ENCODE results near the gene IPO4. TPM values are rescaled to one million over a fixed set of nuclear protein-coding genes. Genes with fewer than 3 reads are reported as not detected.
A peak's percentile ranks its signal among the peaks of the same experiment; 100 is the strongest.

The IPO4 gene
- total and polyA plus RNA-seq, 2 of the 13 experiments (the other 11 are each of a cell fraction or from before 2014, with no cell fraction given) = 39.0 to 179 TPM

DNA sequence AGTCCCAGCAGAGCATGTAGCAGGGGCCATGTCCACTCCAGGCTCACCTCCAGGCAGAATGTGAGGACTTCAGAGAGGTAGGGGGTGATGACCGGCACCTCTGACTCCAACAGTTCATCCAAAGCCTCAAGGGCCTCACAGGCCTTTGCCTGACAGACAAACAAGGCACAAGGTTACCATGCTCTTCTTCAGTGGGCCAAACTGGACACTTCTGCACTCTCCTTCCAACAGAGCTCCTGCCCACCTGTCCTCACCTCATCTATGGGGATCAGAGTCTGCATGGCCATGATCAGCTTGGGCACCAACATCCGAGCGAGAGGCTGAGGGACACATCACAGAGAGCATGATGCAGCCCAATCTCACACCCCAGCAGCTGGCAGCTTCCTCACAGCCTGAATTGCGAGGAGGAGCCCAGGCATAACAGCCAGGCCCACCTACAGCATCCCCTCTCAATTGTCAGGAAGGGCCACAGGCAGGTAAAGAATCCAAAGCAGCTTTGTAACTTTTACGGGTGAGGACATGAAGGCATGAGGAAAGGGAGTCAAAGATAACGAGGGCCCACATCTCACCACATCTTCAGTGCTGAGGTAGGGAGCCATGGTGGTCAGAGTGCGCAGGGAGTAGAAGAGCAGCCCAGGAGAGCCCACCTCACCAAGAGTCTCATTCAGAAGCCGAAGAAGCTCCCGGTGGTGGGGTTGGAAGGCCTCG is 1.6 kb downstream of the IPO4 start (continued):
- TF ChIP-seq, protein P1, sequence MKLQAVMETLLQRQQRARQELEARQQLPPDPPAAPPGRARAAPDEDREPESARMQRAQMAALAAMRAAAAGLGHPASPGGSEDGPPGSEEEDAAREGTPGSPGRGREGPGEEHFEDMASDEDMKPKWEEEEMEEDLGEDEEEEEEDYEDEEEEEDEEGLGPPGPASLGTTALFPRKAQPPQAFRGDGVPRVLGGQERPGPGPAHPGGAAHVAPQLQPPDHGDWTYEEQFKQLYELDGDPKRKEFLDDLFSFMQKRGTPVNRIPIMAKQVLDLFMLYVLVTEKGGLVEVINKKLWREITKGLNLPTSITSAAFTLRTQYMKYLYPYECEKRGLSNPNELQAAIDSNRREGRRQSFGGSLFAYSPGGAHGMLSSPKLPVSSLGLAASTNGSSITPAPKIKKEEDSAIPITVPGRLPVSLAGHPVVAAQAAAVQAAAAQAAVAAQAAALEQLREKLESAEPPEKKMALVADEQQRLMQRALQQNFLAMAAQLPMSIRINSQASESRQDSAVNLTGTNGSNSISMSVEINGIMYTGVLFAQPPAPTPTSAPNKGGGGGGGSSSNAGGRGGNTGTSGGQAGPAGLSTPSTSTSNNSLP (IDR thresholded peaks at IDR 0.05; ENCODE audit: low read depth, low read length) = no peak
- TF ChIP-seq BRD4 (CRISPR knock-in tag; IDR thresholded peaks at IDR 0.05) (peak; percentile 53; the same call in 1 of the 2 replicates), TSC22D2 (CRISPR knock-in tag; IDR thresholded peaks at IDR 0.05; ENCODE audit: borderline replicate concordance) (no peak), ZNF883 (CRISPR knock-in tag; IDR thresholded peaks at IDR 0.05; ENCODE audit: not compliant biosample characterization) (no peak), SP140L (CRISPR knock-in tag; IDR thresholded peaks at IDR 0.05; ENCODE audit: borderline replicate concordance) (no peak), ZNF615 (CRISPR knock-in tag; IDR thresholded peaks at IDR 0.05; ENCODE audit: borderline replicate concordance) (no peak), GABPA (IDR thresholded peaks at IDR 0.05; ENCODE audit: low read depth, low read length) (no peak), GABPA (CRISPR knock-in tag; IDR thresholded peaks at IDR 0.05; ENCODE audit: low read depth) (no peak), SP1 (IDR thresholded peaks at IDR 0.05) (no peak), SP1 (CRISPR knock-in tag; IDR thresholded peaks at IDR 0.05) (no peak), ZEB1 (IDR thresholded peaks at IDR 0.05; ENCODE audit: insufficient replicate concordance, low read depth) (no peak), NRL (CRISPR knock-in tag; IDR thresholded peaks at IDR 0.05; ENCODE audit: borderline replicate concordance) (peak; percentile 44; the same call in 1 of the 2 replicates), MAFF (IDR thresholded peaks at IDR 0.05; ENCODE audit: low read depth, low read length) (no peak), ISL2 (CRISPR knock-in tag; IDR thresholded peaks at IDR 0.05) (no peak), PHF8 (CRISPR knock-in tag; IDR thresholded peaks at IDR 0.05) (0 out of 2 replicates have a peak, but pooled peaks have one; percentile 11), ZNF780A (CRISPR knock-in tag; IDR thresholded peaks at IDR 0.05) (no peak), ZNF776 (CRISPR knock-in tag; IDR thresholded peaks at IDR 0.05) (peak; percentile 51; the same call in 1 of the 2 replicates)
- TF ChIP-seq, protein P2, sequence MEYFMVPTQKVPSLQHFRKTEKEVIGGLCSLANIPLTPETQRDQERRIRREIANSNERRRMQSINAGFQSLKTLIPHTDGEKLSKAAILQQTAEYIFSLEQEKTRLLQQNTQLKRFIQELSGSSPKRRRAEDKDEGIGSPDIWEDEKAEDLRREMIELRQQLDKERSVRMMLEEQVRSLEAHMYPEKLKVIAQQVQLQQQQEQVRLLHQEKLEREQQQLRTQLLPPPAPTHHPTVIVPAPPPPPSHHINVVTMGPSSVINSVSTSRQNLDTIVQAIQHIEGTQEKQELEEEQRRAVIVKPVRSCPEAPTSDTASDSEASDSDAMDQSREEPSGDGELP (IDR thresholded peaks at IDR 0.05; ENCODE audit: borderline replicate concordance, low read depth) = no peak
- TF ChIP-seq, protein P3, sequence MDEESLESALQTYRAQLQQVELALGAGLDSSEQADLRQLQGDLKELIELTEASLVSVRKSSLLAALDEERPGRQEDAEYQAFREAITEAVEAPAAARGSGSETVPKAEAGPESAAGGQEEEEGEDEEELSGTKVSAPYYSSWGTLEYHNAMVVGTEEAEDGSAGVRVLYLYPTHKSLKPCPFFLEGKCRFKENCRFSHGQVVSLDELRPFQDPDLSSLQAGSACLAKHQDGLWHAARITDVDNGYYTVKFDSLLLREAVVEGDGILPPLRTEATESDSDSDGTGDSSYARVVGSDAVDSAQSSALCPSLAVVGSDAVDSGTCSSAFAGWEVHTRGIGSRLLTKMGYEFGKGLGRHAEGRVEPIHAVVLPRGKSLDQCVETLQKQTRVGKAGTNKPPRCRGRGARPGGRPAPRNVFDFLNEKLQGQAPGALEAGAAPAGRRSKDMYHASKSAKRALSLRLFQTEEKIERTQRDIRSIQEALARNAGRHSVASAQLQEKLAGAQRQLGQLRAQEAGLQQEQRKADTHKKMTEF (CRISPR knock-in tag; IDR thresholded peaks at IDR 0.05) = no peak
- TF ChIP-seq, protein P4, sequence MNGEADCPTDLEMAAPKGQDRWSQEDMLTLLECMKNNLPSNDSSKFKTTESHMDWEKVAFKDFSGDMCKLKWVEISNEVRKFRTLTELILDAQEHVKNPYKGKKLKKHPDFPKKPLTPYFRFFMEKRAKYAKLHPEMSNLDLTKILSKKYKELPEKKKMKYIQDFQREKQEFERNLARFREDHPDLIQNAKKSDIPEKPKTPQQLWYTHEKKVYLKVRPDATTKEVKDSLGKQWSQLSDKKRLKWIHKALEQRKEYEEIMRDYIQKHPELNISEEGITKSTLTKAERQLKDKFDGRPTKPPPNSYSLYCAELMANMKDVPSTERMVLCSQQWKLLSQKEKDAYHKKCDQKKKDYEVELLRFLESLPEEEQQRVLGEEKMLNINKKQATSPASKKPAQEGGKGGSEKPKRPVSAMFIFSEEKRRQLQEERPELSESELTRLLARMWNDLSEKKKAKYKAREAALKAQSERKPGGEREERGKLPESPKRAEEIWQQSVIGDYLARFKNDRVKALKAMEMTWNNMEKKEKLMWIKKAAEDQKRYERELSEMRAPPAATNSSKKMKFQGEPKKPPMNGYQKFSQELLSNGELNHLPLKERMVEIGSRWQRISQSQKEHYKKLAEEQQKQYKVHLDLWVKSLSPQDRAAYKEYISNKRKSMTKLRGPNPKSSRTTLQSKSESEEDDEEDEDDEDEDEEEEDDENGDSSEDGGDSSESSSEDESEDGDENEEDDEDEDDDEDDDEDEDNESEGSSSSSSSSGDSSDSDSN (CRISPR knock-in tag; IDR thresholded peaks at IDR 0.05) = no peak
- TF ChIP-seq, protein P5, sequence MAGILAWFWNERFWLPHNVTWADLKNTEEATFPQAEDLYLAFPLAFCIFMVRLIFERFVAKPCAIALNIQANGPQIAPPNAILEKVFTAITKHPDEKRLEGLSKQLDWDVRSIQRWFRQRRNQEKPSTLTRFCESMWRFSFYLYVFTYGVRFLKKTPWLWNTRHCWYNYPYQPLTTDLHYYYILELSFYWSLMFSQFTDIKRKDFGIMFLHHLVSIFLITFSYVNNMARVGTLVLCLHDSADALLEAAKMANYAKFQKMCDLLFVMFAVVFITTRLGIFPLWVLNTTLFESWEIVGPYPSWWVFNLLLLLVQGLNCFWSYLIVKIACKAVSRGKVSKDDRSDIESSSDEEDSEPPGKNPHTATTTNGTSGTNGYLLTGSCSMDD (CRISPR knock-in tag; IDR thresholded peaks at IDR 0.05) = no peak
- TF ChIP-seq, protein P6, sequence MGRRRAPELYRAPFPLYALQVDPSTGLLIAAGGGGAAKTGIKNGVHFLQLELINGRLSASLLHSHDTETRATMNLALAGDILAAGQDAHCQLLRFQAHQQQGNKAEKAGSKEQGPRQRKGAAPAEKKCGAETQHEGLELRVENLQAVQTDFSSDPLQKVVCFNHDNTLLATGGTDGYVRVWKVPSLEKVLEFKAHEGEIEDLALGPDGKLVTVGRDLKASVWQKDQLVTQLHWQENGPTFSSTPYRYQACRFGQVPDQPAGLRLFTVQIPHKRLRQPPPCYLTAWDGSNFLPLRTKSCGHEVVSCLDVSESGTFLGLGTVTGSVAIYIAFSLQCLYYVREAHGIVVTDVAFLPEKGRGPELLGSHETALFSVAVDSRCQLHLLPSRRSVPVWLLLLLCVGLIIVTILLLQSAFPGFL (CRISPR knock-in tag; IDR thresholded peaks at IDR 0.05) = no peak

All from HepG2 (cell line).